ENCODE results near the gene ZNF532.

Gene ZNF532

GRCh38 chr18:58870621-58871020 lies 5.9 kb downstream of the ZNF532 start:
- no peak for DNase-seq

- DNase-seq: no peak
Observed at GRCh38 chr18:58871514-58872420, 7.1 kb downstream of the ZNF532 start.

GRCh38 chr18:58878640-58879039 lies 14.0 kb downstream of the ZNF532 start:
- no peak for DNase-seq

- DNase-seq: no peak
Observed at GRCh38 chr18:58881477-58881876, 16.8 kb downstream of the ZNF532 start.

- DNase-seq: no peak
Observed at GRCh38 chr18:58882044-58882443, 17.4 kb downstream of the ZNF532 start.

- no peak for DNase-seq
Observed at GRCh38 chr18:58882686-58883085, 18.0 kb downstream of the ZNF532 start.

- no peak for DNase-seq
Observed at GRCh38 chr18:58884680-58885079, 20.0 kb downstream of the ZNF532 start.

- DNase-seq: no peak
Observed at GRCh38 chr18:58886431-58886830, 21.8 kb downstream of the ZNF532 start.

GRCh38 chr18:58886864-58887612 lies 22.4 kb downstream of the ZNF532 start:
- no peak for DNase-seq

GRCh38 chr18:58887613-58887963 lies 22.9 kb downstream of the ZNF532 start:
- DNase-seq: no peak

- no peak for DNase-seq
Observed at GRCh38 chr18:58891776-58892175, 27.1 kb downstream of the ZNF532 start.

GRCh38 chr18:58892488-58892887 lies 27.8 kb downstream of the ZNF532 start:
- no peak for DNase-seq

- DNase-seq: no peak
Observed at GRCh38 chr18:58893388-58894099, 28.9 kb downstream of the ZNF532 start.

- no peak for DNase-seq
Observed at GRCh38 chr18:58894930-58895329, 30.3 kb downstream of the ZNF532 start.

- no peak for DNase-seq
Observed at GRCh38 chr18:58895385-58895784, 30.7 kb downstream of the ZNF532 start.

- DNase-seq: no peak
Observed at GRCh38 chr18:58896268-58896667, 31.6 kb downstream of the ZNF532 start.

GRCh38 chr18:58896734-58897508 lies 32.2 kb downstream of the ZNF532 start:
- no peak for DNase-seq

- DNase-seq: no peak
Observed at GRCh38 chr18:58898010-58898799, 33.5 kb downstream of the ZNF532 start.

- DNase-seq: no peak
Observed at GRCh38 chr18:58900015-58900649, 35.5 kb downstream of the ZNF532 start.

- DNase-seq: no peak
Observed at GRCh38 chr18:58901143-58901542, 36.5 kb downstream of the ZNF532 start.

- DNase-seq: no peak
Observed at GRCh38 chr18:58901783-58902182, 37.1 kb downstream of the ZNF532 start.
